Neural cell (in vitro differentiated cells): ENCODE results near the gene ZNF346.

Experiments
- CTCF ChIP-seq: fragments of 450-650 bp; IDR thresholded peaks from 2 replicates; pipeline ENCODE4 v1.5.1; 2014; ENCODE audit warnings: antibody characterized with exemption, mild to moderate bottlenecking, moderate library complexity; ENCODE audit not compliant: poor library complexity, severe bottlenecking
- EP300 ChIP-seq: fragments of 450-650 bp; conservative IDR thresholded peaks from 2 replicates; pipeline ENCODE4 v1.6.1; 2014; ENCODE audit warnings: antibody characterized with exemption, mild to moderate bottlenecking, moderate library complexity; ENCODE audit not compliant: poor library complexity, severe bottlenecking
- EZH2 ChIP-seq: fragments of 200-600, 300-800 bp; shearing (Covaris generic), sonication (generic); IDR thresholded peaks from 2 replicates; pipeline ENCODE4 v1.6.1; 2014; ENCODE audit warnings: antibody characterized with exemption, low read length, borderline replicate concordance, mild to moderate bottlenecking; ENCODE audit not compliant: insufficient read depth, poor library complexity, severe bottlenecking
- MXI1 ChIP-seq: fragments of 450-650 bp; conservative IDR thresholded peaks from 2 replicates; pipeline ENCODE4 v1.6.1; 2014; ENCODE audit warnings: antibody characterized with exemption, mild to moderate bottlenecking; ENCODE audit not compliant: poor library complexity, severe bottlenecking
- POLR2AphosphoS5 ChIP-seq: IDR thresholded peaks from 2 replicates; pipeline ENCODE4 v1.6.1; 2012
- RAD21 ChIP-seq: fragments of 450-650 bp; conservative IDR thresholded peaks from 2 replicates; pipeline ENCODE4 v1.6.1; 2014; ENCODE audit warnings: antibody characterized with exemption, mild to moderate bottlenecking, moderate library complexity
- REST ChIP-seq: IDR thresholded peaks from 2 replicates; pipeline ENCODE4 v1.6.1; 2012; ENCODE audit warnings: borderline replicate concordance
- TAF1 ChIP-seq: IDR thresholded peaks from 2 replicates; pipeline ENCODE4 v1.6.1; 2012; ENCODE audit warnings: low read depth

- TF ChIP-seq POLR2AphosphoS5: no peak
- TF ChIP-seq EZH2: no peak
- no peak for TF ChIP-seq CTCF
- no peak for TF ChIP-seq REST
- no peak for TF ChIP-seq EP300
- TF ChIP-seq TAF1: no peak
- TF ChIP-seq MXI1: no peak
- TF ChIP-seq RAD21: no peak
Measured at GRCh38 chr5:177083357-177083756, 60.9 kb downstream of the ZNF346 start.
